T1000 (cell line): ENCODE results near the gene IL10RA.

Source experiments
- DNase-seq: peaks from one replicate; lab custom pipeline; 2025; ENCODE audit warnings: mixed read lengths; lab: John Stamatoyannopoulos, UW

IL10RA gene

DNA sequence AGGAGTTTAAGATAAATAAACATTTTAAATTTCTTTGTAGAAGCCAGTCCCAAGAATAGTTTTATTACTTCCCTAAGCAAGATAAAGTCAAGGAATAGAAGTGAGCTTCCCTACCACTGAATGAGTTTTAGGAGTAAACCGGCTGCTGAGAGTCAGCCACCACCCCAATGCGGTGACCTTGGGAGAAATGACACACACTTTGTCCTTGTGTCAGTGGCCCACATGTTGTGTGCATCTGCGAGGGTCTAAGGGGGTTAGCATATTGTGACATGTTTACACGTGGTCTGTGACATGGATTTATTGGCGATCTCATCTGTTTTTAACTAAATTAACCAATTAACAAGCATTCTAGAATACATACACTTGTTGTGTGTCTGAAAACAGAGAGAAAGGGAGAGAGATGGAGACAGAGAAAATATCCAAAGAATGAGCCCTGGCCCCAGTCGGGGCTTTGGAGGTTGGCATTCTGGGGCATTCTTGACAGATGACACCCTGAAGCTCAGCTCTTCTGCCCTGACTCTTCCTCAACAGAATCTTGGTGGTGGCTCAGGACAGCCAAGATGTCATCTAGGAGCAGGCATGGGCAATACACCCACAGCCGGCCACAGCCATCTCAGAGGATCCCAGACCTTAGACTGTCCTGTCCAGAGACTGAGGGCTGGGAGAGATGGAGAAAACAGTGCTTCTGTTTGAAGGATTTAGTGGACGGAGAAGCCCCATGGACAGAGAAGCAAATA is 60.9 kb downstream of the IL10RA start:
- no peak for DNase-seq

DNA sequence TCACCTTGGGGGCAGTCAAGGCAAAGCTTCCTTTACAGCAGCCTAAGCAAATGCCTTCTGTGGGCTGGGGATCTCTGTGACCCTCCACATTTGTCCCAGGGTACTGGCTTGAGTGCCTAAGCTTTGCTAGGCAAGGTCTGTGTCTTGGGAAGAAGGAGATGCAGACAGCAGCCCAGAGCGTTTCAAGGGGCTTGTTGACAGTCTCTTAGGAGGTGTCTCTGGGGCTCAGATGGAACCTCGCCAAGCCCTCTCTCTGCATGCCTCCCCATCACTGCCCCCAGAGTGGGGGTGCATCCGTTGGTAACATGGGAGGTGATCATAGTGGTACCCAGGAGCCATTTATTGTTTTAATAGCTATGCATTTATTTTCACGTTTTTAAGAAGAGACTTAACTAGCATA is 61.6 kb downstream of the IL10RA start:
- no peak for DNase-seq

DNA sequence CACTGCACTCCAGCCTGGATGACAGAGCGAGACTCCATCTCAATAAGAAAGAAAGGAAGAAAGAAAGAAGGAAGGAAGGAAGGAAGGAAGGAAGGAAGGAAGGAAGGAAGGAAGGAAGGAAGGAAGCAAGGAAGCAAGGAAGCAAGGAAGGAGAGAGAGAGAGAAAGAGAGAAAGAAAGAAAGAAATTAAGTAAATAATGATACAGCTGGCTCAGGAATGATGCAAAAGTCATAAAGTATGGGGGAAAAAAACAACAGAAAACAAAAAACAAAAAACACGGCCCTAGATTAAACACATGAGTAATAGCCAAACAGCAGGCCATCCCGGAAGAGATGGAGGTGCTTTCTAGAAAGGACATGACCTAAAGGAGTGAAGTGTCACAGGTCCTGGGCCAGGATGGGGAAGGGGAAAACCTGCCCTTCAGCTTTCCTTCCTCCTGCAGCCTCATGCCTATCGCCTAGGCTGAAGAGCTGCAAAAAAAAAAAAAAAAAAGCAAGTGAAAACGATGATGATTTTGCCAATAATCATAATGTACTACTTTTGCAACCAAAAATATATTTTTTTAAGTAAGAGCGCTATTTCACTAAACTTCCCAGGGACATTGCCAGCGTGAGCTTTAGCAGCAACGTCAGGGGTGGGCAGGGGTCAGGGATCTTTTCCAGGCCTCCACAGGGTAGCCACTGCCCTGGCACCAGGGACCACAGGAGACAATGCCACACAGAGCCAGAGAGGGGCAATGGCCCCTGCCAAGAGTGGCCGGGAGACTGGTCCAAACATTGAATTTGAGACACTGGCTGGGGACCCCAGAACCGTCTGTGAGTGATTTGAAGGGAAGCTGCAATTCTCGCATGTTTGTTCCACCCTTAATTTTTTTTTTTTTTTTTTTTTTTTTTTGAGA is 62.5 kb downstream of the IL10RA start:
- DNase-seq, result no peak

DNA sequence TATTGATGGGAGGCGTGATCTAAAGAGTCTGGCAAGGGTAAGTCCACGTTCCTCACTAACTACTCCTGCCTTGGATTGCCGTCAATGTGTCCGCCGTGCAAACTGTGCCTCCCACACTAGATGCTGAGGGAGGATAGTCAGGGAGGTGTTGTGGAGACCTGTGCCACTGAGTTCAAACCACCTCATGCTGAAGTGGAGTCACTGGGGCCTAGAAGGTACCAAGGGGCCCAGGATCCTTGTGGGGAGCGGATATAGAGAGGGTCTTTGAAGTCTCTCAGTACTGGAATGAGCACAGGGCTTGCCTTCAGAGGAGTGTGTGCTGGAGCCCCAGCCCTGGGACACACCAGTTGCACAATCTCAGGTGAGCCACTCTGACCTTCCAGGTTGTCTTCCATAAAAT is 63.6 kb downstream of the IL10RA start:
- DNase-seq, result no peak

DNA sequence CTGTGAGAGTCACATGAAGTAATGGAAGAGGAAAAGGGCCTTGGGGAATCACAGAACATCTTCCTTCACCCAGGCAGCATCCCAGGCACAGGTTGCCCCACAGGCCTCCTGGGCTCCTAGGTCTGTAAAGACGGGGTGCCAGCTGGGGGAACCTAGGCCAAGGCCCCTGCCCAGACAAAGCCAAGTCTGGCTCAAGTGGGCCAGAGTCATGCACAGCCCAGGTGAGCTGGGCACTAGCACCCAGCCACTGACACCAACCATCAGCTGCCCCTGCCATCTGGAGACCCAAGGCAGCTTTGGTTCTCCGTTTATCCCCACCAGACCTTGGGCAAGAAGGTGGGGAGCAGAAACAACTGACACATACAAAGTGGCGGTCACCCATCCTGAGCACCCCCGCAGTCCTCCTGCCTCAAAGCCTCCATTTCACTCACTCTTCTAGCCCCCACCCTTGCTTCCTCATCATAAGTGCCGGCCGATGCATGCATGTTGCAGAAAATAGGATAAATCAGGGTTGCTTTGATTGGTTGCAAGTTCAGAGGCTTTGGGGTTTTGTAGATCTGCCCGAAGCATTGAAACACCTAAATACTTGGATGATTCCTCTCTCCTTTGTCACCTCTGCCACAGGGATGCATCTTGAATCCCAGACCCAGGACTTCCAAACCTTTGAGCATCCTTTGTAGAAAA is 64.2 kb downstream of the IL10RA start:
- DNase-seq, result no peak
